GM21515 (cell line): ENCODE results near the gene TTC32.

ENCODE experiments used
- ATAC-seq: cut with Tn5 transposase; IDR thresholded peaks from one replicate; pipeline ENCODE4 v1.9.1; 2021; ENCODE audit not compliant: unreplicated experiment

TTC32 gene

DNA sequence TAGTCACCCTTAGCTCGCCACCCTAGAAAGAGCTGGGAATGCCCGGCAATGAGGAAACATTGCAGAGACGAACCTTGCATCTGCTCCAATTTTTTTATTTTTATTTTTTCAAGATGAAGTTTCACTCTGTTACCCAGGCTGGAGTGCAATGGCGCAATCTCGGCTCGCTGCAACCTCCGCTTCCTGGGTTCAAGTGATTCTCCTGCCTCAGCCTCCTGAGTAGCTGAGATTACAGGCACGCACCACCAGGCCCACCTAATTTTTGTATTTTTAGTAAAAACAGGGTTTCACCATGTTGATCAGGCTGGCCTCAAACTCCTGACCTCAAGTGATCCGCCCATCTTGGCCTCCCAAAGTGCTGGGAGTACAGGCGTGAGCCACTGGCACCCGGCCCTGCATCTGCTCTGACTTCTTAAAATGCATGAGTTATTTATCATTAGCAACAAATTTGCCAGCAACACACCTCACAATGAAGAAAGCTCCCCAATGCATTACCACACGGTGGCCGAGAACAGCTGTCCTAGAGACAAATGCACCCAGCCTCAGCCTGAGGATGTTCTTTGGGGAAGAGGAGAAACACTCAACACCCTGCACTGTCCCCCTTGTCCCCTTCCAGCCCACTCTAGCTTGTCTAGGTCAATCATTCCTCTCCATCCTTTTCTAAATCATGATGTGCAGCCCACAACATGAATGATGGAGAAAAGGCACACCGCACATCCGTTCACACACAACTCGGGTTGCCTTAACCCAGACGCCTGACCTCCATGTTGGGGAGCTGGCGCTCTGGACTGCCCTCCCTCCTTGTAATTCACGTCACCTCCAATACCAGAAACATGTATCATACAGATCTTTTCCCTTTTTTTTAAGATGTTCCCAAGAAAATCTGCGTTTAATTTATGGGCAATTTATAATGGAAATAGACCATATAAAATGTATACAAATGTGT, 46.9 kb downstream of the TTC32 start:
- ATAC-seq, result no peak

DNA sequence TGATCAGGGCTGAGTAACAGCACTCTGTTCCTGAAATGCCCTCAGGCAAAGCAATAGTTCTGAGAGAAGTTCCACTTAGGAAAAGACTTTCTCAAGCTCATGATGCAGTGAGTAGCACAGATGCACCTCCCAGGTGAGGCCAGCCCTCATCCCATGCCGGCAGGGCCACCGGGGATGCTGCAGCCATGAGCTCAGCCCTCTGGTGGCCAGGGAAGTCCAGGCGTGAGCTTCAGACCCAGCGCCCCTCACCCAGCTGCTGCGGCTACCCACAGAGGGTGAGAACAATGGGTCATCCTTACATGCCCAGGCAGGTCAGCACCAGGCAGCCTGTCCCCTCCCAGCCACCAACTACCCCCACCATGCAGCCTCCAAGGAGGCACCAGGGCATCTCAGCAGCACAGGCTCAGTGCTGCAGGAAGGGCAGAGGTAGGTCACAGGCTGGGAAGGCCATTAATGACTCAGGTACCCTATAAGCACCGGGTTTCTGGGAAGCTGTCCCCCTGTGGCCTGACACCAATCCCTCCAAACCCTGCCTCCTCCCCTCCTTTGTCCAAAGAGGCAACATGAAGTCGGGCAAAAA, 50.6 kb downstream of the TTC32 start:
- ATAC-seq, result no peak

DNA sequence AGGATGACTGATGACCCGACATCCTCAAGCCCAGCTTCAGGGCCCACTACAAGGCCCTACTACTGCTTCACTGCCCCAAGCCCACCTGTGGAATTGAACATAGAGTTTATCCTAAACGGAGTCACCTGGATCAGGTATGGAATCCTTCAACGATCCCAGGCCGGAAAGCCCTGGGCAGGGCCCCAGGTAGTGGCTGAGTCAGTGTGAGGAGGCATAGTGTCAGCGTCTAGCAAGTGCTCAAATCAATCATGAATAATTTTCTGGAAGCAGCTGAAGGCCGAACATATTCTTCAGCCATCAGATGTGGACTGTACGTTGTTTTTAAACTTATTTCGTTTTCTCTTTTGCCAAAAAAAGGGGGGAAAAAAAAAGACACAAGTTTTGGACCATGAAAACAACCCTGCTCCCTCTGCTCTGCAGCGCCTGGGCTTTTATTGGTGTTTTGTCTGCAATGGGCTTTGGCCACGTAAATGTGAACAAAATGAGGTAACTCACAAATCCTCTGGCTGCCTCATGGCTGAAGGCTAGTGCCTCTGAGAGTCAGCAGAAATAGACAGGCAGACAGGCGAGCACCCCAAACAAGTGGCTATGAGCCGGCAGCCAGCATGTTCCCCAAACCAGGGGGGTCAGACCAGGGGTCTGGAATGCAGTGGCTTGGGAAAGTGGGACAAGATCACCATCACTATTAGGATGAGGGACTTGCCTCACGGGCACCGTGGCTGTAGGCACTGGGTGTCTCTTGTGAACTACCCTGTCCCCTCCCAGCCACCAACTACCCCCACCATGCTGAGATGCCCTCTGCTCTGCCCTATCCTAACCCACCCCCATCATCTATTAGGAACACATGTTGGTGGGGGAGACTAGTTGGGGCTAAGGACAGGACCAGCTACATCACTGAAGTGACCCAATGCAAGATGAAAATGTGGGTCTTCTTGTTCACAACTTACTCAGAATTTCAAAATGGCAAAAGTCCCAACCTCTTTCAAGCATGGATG, 51.4 kb downstream of the TTC32 start:
- no peak for ATAC-seq

DNA sequence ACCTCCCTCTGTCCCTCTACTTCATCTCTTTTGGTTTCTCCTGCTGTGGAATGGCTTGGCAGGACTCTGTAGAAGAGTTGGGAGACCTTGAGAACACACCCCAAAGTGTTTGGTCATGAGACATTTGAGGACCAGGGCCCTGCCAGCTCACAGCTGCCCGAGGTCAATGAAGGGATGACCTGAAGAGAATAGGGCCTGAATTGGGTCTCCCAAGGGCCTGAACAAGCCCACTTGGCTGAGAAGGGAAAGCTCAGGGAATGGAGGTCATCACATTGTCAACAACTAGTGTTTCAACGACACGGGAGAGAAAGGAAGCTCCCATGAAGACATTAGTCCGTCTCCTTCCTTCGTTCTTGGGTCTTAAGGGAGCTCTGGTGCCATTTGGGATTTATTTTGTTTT, 52.8 kb downstream of the TTC32 start:
- ATAC-seq, result no peak

DNA sequence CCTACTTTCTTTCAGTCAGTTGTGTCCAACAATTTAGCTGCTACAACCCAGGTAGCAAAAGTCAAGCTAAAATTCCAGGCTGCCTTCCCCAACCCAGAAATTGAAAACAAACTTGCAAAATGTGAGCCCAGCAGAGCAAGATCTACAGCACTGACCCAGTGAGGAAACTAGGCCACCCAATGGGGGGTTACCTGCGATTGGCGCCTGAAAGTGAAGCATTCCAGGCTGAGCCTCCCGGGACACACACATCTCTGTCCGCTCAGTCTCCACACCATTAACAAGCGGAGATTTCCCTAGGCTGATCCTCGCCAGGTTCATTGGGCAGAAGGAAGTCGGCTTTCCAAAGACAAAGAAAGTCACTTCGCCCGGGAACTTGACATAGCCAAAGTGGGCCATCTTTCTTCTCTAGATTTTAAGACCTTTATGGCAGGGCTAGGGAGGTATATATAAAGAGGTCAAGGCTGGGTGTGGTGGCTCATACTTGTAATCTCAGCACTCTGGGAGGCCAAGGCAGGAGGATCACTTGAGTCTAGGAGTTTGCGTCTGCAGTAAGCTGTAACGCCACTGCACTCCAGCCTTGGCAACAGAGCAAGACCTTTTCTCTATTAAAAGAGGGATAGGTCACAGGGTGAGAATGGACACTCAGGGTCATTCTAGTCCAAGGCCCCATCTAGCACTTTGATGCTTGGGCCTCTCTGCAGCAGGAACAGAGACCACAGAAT, 53.6 kb downstream of the TTC32 start:
- ATAC-seq, result no peak

DNA sequence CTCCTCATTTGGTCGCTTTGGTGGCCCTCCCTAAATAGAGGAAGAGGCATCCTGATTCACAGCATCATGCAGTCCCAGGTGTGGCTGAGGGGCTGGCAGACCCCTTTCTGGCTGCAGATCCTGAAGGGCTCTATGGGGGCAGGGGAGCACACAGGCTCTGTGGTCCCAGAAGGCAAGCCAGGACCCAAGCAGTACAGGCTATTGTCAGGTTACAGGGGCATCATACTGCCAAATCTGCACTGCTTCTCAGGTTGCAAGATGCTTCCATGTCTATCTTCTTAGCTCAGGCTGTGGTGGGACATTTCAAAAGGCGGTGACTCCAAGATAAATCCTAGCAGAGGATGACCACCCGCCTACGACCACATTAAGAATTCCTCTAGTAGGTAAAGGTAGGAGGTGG, 54.3 kb downstream of the TTC32 start:
- ATAC-seq, result no peak
